GM12801 (cell line): ENCODE data around the gene PADI2.

Experiments used
- TF ChIP-seq, protein P1 (sequence below): IDR thresholded peaks from one replicate; pipeline ENCODE4 v1.5.1; 2011; ENCODE audit warnings: control low read depth; ENCODE audit not compliant: insufficient read length; ENCODE audit errors: extremely low read depth

PADI2 gene

DNA sequence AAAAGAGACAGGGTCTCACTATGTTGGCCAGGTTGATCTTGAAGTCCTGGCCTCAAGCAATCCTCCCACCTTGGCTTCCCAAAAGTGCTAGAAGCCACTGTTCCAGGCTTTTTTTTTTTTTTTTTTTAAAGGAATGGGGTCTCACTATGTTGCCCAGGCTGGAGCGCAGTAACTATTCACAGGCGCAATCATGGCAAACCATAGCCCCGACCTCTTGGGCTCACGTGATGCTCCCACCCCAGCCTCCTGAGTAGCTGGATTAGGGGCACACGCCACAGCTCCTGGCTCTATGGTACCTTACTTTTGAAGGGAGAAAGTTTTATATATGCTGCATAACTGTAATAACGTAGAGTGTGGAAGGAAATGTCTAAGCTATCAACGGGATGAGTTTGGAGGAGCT, 101.8 kb downstream of the PADI2 start:
- TF ChIP-seq, protein P1, sequence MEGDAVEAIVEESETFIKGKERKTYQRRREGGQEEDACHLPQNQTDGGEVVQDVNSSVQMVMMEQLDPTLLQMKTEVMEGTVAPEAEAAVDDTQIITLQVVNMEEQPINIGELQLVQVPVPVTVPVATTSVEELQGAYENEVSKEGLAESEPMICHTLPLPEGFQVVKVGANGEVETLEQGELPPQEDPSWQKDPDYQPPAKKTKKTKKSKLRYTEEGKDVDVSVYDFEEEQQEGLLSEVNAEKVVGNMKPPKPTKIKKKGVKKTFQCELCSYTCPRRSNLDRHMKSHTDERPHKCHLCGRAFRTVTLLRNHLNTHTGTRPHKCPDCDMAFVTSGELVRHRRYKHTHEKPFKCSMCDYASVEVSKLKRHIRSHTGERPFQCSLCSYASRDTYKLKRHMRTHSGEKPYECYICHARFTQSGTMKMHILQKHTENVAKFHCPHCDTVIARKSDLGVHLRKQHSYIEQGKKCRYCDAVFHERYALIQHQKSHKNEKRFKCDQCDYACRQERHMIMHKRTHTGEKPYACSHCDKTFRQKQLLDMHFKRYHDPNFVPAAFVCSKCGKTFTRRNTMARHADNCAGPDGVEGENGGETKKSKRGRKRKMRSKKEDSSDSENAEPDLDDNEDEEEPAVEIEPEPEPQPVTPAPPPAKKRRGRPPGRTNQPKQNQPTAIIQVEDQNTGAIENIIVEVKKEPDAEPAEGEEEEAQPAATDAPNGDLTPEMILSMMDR: no peak
